HG03097 (cell line): ENCODE results near the gene MAN2B1.
"Not testable (repeated sequence)": the region's sequence is repeated elsewhere in the genome, so short reads cannot be mapped to it uniquely, and the experiment has no call there.

Source experiments
- ATAC-seq: cut with Tn5 transposase; IDR thresholded peaks from one replicate; pipeline ENCODE4 v1.9.1; 2021; ENCODE audit not compliant: unreplicated experiment, low FRiP score

MAN2B1 gene

DNA sequence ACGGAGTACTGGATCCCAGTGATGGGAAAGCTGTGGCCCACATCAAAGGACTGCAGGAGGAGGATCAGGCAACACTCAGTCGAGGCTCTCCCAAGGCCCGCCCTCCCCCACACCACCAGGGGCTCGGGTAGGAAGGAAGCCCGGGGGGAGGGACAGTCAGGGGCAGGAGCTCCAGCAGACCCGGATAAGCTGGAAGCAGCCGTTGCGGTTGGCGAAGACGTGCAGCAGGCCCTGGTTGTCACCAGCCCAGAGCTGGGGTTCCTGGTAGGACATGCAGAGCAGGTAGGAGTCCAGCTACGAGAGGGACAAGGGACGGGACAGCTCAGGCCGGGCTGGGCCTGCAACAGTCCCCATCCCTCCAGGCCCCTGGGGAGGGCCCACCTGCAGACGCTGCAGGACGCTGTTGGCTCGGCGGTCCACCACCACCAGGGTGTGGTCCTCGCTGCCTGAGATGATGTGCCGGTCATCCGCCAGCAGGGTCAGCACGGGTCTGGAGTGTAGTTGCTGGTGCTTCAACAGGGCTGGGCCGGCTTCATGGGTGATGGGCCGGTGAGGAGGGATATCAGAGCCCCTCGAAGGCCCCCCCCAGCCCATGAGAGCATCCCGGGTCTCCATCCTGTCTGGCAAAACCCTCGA lies 23.2 kb upstream of the MAN2B1 start:
- no peak for ATAC-seq

DNA sequence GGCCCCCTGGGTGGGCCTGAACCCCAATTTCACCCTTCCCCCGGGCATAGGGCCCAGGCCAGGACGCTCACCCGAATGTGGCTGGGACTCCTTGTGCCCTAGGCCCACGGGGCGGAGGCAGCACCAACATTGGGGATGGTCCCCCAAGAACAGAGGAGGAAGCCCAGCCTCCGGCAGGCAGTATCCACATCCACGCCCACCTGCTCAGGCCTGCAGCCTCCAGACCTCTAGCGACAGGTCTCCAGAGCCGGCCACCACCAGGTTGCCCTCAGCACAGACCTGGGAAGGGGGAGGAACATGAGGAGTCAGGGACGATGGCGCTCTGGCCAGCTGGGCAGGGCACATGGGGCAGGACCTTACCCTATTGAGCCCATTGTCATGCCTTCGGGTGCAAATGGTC lies 22.5 kb upstream of the MAN2B1 start:
- no peak for ATAC-seq

DNA sequence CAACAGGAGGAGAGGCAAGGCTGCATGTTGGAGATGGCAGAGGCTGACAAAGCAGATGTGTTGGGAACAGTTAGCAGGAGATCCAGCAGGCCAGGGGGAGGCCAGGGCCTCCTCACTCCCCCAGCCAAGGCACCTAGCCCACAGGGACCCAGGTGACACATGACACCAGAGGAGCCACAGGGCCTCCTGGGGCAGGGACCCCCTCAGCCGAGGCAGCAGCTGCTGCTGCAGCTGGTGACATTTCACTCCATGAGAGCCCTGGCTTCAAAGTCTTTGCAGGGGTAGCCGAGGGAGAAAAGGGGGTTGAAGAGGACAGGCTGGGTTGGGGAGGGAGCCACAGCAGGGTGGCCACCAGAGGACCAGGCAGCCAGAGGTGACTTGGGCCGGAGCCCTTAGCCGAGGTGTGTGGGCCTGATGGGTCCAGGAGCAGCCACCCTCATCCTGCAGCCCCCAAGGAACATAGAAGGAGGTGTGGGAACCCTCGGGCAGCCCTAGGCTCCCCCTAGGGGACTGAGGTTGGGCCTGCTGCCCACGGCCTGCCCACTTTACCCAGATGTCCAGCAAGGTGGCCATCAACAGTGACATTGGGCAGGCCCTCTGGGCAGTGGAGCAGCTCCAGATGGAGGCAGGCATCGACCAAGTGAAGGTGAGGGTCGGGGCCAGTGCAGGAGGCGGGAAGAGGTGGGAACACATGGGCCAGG lies 21.1 kb upstream of the MAN2B1 start, which contains the start of gene GNG14:
Gene GNG14 (plus strand): TSS at position 503 of the 701 bp plus-strand sequence. CDS start 51 bp downstream, at position 554.
- ATAC-seq: no peak

DNA sequence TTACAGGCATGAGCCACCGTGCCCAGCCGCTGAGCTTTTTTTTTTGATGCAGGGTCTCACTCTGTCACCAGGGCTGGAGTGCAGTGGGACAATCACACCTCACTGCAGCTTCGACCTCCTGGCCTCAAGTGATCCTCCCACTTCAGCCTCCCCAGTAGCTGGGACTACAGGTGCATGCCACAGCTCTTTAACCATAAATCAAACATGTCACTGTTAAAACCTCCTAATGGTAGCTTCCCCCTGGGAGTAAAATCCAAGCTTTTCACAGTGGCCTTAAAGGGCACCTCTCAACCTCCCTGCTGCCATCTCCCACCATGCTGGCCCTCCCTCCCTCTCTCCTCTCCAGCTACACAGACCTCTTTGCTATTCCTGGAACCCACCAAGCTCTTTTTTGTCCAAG lies 19.3 kb upstream of the MAN2B1 start:
- no peak for ATAC-seq

DNA sequence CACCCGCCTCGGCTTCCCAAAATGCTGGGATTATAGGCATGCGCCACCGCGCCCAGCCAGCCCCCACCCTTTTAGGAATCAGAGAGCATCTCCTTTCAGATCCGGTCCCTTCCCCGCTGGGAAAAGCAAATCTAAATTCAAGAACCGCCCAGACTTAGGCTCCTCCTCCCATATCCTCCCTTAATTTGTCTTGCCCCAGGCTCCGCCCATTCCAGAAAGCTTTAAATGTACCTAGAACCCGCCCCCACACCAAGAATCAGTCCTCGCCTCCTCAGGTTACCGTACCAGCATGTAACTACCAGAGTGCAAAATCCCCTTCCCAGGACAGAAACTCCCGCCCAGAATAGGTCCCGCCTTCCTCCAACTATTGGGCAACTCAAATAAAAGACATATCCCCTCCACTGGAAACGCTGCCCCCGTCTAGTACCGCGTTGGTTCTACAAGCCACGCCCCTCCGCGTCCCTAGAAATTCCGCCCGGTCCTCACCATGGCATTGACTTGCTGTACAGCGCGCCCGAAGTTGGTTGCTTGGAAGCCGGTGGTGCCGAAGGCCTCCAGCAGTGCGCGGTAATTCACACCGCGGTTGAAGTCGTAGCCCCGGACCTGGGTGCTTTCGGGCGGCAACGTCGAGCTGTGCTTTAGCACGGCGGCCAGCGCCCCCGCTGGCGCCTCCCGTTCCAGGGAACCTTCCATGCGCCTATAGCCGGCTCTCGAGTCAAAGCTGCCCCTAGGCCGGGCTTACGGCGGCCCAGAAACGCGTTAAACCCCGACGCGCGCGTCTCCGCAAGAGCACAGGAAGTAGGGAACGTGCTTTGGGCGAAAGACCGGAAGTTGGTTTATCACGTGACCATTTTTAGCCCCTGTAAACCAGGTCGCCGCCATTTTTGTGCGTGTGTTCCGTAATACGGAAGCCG lies 14.8 kb upstream of the MAN2B1 start, which contains the start of gene DHPS:
Gene DHPS (minus strand): TSS at position 807 of the 914 bp plus-strand sequence. CDS start 114 bp downstream, at position 693.
- peak; percentile 57 for ATAC-seq

DNA sequence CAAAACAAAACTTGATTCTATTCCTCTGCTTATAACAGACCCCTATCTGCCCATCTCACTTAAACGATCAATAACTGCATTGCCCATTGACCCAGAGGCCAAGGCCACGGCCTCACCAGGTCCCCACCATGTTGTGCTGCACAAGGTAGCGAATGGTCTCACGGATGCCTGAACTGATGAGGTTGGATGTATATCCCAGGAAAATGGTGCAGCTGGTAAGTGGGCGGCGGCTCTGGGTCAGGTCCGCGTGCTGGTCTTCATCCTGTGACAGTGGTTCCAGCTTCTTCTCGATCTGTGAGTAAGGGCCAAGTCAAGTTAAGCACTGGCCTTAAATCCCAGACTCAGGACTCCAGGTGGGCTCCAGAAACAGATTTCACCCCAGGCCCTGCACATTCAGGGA lies 13.5 kb upstream of the MAN2B1 start:
- ATAC-seq: no peak

DNA sequence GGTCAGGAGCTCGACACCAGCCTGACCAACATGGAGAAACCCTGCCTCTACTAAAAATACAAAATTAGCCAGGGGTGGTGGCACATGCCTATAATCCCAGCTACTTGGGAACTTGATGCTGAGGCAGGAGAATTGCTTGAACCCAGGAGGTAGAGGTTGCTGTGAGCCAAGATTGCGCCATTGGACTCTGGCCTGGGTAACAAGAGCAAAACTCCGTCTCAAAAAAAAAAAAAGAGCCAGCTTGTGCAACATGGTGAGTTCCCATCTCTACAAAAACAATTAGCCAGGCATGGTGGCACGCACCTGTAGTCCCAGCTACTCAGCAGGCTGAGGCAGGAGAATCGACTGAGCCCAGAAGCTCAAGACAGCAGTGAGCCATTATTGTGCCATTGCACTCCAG lies 11.5 kb upstream of the MAN2B1 start:
- ATAC-seq: not testable (repeated sequence)

DNA sequence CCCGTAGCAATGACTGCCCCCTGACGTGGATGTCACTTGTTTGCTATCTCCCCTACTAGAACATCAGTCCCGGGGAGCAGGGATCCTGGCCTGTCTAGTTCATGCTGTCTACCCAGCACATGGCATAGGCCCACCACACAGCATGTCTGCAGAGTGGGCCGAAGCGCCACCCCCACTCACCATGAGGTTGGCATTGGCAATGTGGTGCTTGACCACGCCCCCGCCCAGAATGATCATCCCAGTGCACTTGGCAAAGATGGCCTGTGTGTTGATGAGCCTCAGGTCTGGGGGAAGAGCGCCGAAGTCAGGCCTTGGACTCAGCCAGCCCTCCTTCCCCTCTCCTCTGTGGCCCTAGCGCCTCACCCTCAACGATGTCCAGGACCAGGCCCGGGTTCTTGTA lies 10.4 kb upstream of the MAN2B1 start:
- ATAC-seq: no peak

DNA sequence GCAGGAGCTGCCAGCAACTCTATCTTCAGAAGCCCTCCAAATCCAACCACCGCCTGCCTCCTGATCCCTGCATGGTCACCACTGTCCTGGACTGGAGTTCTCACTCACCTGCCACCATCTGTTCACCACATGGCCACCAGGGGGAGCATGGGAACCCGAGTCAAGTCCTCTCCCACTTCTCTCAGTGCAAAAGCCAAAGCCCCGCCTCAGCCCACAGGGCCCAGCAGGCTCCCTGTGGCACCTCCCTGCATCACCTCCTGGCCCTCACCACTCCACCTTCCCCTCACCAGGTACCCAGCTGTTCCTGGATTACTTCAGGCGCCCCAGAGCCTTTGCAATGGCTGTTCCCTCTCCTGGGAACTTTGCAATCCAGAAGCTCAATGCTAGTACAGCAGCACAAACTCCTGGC lies 9.8 kb upstream of the MAN2B1 start:
- ATAC-seq: no peak

DNA sequence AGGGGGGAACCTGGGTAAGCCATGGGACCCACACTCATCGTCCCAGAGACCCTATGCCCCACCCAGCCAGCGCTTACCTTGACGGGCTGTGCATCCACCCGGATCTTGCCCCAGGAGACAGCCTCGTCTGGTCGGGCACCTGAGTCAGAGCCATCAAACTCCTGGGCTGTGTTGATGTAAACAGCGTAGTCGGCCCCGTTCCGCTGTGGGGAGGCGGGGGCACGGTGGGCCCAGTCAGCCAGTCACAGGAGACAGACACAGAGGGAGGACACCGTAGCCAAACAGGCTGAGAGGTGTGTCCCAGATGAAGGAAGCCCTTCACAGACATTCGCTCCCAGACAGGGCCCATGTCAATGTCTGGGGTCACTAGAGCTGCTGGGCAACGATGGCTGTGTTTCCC lies 9.4 kb upstream of the MAN2B1 start:
- ATAC-seq: no peak

DNA sequence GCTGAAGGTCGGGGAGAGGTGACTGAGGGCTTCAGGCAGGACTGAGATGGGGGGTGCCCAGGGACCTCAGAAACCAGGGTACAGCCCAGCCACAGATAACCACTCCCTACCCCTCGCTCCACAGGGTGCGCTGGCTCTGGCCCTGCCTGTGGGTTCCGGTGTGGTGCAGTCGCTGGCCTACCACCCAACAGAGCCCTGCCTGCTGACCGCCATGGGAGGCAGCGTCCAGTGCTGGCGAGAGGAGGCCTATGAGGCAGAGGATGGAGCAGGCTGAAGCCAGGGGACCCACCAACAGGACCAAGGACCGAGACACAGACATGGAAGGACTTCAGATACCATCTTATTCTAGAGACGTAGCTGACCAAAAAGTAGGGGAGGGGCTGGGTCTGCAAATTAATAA lies 8.9 kb upstream of the MAN2B1 start:
- ATAC-seq: no peak

DNA sequence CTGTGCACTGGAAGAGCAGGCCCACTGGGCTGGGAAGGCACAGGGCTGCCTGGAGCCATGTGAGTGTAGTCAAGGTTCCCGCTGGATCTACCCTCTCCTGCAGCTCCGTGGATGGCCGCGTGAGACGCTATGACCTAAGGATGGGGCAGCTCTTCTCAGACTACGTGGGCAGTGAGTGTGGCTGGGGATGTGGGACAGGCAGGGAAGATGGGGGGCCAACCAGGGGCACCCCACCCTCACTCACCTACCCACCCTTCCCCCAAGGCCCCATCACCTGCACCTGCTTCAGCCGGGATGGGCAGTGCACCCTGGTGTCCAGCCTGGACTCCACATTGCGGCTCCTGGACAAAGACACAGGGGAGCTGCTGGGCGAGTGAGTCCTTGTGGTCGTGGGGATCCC lies 6.2 kb upstream of the MAN2B1 start:
- no peak for ATAC-seq

DNA sequence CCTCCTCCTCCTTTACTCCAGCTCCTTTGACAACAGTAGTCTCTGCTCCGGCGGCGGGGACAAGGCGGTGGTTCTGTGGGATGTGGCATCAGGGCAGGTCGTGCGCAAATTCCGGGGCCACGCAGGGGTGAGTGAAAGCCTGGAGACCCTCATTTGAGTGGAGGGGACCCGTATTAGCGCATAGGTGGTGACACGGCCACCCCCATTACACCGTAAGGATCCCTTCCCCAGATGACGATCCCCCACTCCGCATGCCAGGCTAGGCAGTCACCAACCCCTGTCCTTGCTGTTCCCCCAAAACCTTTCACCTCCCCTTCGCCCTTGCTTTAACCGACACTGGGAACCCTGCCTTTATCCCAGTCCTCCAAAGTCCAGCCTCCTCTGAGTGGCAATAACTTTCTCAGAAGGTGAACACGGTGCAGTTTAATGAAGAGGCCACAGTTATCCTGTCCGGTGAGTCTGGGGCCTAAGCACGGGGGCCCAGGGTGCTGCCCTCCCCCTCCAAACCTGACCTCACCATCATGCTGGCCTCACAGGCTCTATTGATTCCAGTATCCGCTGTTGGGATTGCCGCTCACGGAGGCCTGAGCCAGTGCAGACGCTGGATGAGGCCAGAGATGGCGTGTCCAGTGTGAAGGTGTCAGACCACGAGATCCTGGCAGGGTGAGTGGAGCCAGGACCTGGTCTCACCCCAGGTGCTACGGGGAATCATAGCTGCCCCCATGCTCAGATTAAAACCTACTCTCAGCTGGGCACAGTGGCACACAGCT lies 3.8 kb upstream of the MAN2B1 start:
- ATAC-seq: no peak

DNA sequence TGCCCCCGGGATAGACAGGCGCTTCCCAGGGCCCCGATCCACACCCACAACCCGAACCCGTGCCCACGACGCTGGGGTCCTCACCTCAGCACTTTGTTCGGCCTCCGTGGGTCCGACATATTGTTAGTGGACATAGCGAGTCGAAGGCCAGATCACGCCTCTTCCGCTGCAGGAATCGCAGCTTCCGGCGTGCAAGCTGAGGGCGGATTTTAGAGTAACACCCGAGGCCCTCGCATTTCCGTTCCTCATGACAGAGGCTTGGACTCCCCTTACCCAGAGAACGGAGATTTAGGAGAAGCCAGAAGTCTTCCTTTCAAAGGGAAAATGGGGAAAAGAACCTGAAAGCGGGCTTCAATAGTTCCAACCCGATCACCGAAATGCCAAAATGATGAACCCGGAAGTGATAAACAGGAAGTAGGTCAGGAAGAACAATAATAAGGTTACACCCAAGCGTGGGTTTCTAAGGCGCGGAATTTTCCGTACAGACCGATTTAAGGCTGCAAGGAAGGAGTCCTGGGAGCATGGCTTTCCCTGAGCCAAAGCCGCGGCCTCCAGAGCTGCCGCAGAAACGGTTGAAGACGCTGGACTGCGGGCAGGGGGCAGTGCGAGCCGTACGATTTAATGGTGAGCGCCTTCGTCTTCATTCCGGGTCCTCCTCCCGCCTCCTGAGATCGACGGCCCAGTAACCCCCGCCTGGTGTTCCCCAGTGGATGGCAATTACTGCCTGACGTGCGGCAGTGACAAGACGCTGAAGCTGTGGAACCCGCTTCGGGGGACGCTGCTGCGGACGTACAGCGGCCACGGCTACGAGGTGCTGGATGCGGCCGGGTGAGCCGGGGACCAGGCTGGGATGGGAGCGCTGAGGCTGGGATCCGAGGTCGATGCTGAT lies 3.0 kb upstream of the MAN2B1 start:
- peak; percentile 28 for ATAC-seq

DNA sequence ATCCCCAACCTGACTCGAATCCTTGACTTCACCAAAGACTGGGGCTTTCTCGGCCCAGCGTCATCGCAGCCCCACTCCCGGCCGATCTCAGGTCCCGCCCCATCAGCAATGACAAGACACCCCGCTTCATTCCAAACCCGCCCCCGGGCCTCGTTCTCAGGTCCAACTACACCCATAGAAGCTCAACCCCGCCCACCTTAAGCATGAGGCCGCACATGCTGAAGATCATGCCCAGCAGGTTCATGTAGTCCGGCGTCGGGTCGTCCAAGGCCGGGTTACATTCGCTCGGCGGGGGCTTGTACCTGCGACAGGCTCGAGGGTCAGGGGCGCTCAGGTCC lies 2.4 kb upstream of the MAN2B1 start:
- no peak for ATAC-seq

DNA sequence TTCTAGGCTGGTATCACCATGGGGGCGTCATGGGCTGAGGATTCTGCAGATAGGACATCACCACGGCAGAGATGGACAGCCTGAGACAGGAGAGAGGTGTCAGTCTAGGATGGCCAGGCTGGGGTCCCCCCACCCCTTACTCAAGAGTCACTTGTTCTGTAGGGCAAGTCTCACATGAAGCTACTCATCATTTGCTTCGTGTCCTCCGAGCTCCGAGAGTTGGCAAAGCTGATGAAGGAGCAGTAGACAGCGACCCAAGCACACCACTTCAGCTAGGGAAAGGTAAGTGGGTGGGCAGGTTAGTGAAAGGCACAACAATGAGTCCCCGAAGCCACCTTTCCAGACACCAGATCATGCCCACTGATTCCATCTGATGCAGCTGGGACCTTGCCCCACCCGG lies 1.8 kb upstream of the MAN2B1 start:
- no peak for ATAC-seq

DNA sequence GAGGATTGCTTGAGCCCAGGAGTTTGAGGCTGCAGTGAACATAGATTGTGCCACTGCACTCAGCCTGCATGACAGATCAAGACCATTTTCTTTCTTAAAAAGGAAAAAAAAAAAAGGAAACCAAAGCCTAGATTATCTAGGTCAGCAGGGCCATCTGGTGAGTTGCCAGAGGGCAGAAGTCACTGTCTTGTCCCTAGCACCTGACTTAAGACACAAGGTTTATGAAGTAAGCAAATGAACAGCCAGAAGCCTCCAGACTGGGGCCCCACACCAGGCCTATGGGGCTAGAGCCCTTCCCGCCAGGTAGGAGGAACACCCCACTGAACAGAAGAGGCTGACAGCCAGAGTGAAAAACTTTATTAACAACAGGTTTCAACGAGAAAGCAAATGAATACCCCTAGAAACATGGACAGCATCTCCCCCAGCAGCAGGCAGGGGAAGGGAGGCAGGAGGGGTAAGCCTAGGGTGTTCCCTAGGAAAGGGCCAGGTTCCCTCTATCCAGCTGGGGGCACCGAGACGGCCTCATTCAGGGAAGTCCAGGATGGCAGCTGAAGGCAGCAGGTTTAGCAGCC lies 1.3 kb upstream of the MAN2B1 start:
- no peak for ATAC-seq

DNA sequence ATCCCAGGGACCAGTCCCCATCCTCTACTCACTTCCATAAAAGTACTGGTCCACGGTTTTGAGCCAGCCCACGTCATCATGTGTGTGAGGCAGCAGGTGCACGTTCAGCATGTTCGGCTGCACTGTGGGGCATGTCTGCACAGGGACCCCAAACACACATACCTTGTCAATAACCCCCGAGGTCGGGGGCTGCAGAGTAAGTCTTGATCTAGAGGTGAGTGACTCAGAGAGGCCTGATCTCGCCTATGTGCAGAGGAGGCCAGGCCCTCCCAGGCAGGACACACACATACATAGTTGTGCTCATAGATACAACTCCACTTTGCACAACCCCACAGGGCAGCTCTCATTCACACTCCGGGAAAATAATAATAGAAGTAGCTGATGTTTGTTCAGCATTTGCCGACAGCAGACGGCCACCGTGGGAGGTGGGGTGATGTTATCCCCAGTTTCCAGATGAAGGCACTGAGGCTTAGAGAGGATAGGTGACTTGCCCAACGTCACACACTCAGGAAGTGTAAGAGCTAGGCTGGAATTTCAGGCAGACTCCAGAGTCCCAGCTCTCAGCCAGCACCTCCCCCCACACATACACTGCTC lies 774 bp downstream of the MAN2B1 start:
- ATAC-seq: no peak

DNA sequence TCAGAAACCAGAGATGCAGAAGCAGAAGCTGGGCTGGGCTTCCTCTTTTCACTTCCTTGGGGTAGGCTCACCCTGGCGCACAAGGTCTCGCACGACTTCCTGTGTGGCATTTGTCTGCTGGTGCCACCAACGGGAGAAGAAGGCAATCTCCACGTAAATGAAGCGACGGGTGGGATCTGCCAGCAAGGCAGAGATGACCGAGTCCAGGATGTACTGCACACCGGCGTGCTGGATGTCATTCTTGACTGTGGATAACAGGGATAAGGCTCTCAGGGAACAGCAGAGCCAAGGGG lies 1.3 kb downstream of the MAN2B1 start:
- no peak for ATAC-seq
